OCI-LY1 (cell line): ENCODE data around the gene CEP68.

Source experiments
- CTCF ChIP-seq: fragments of 200-600 bp; sonication (generic), shearing (Covaris generic); IDR thresholded peaks from 2 replicates; pipeline ENCODE4 v1.5.1; 2017; ENCODE audit warnings: mild to moderate bottlenecking, antibody characterized with exemption, low read length, moderate library complexity, mixed read lengths
- EZH2 ChIP-seq: fragments of 200-600 bp; sonication (generic), shearing (Covaris generic); IDR thresholded peaks from 2 replicates; pipeline ENCODE4 v1.8.0; 2017; ENCODE audit warnings: borderline replicate concordance, mixed run types, mild to moderate bottlenecking, antibody characterized with exemption, low read length, moderate library complexity, mixed read lengths

DNA sequence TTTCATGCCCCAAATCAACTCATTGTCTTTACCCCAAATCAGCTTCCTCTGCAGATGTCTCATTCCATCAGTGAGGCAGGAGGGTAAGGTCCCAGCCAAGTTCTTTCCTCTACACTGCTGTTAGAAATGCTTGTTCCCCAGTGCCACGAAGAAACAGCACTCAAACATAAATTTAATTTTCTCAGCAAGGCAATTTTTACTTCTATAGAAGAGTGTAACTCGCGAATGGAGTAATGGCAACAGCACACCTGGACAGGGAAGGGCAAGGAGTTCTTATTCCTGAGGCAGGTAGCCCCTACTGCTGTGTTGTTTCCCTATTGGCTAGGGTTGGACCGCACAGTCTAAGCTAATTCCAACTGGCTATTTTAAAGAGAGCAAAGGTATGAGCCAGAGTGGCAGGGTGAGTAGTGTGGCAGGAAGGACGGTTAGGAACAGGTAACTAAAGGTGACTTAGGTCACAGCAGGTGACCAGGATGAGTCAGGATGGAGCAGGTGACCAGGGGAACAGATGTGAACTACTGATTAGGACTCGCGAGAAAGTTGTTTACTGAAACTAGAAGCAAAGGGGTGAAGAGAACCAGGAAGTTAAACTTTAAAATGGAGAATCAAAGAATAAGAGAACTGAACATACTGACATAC lies 12.0 kb upstream of the CEP68 start:
- no peak for TF ChIP-seq CTCF
- TF ChIP-seq EZH2: no peak
